Neural progenitor cell (in vitro differentiated cells): Measurements from ENCODE around the gene PRKCB.

Source experiments
- EZH2 ChIP-seq: fragments of 200-600 bp; sonication (generic); IDR thresholded peaks from 2 replicates; pipeline ENCODE4 v1.6.1; 2017; ENCODE audit warnings: antibody characterized with exemption, mild to moderate bottlenecking, moderate library complexity
- EZH2phosphoT487 ChIP-seq: fragments of 200-600 bp; sonication (generic); IDR thresholded peaks from 2 replicates; pipeline ENCODE4 v1.6.1; 2017; ENCODE audit warnings: antibody characterized with exemption
- TF ChIP-seq, protein P1 (sequence below): fragments of 200-600 bp; sonication (generic); IDR thresholded peaks from 2 replicates; pipeline ENCODE4 v1.5.1; 2017; ENCODE audit warnings: antibody characterized with exemption, mild to moderate bottlenecking

DNA sequence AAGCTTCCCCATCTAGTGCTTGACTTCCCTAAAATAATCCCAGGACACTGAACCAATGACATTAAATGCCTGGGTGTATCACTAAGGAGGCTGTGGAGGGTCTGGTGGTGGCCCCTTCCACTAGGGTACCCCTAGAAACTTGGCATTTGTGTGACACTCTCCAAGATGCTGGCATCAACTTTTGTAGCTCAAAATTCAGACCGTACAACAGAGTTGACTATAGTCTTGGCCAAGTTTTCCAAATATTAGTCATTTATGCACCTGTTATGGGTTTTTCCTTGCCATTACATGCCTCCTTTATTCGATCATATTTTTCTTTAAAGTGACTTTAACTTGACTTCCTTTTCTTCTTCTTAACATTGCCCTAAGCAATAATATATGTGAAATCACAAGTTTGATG, 295.5 kb downstream of the PRKCB start:
- TF ChIP-seq, protein P1, sequence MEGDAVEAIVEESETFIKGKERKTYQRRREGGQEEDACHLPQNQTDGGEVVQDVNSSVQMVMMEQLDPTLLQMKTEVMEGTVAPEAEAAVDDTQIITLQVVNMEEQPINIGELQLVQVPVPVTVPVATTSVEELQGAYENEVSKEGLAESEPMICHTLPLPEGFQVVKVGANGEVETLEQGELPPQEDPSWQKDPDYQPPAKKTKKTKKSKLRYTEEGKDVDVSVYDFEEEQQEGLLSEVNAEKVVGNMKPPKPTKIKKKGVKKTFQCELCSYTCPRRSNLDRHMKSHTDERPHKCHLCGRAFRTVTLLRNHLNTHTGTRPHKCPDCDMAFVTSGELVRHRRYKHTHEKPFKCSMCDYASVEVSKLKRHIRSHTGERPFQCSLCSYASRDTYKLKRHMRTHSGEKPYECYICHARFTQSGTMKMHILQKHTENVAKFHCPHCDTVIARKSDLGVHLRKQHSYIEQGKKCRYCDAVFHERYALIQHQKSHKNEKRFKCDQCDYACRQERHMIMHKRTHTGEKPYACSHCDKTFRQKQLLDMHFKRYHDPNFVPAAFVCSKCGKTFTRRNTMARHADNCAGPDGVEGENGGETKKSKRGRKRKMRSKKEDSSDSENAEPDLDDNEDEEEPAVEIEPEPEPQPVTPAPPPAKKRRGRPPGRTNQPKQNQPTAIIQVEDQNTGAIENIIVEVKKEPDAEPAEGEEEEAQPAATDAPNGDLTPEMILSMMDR = no peak
- TF ChIP-seq EZH2 (no peak), EZH2phosphoT487 (no peak)
